ENCODE data around the gene SIRT3. TPM values are rescaled to one million over a fixed set of nuclear protein-coding genes. Genes with fewer than 3 reads are reported as not detected.
"Not testable (repeated sequence)": the region's sequence is repeated elsewhere in the genome, so short reads cannot be mapped to it uniquely, and the experiment has no call there.

The SIRT3 gene
- total and polyA plus RNA-seq, 3 donors from 2014 or later, result 31.7 to 57.0 (median 43.6) TPM

- WGBS, 2 donors, result 79 to 85% methylated on average over 12 to 18 of the region's 18 CpGs
- Histone ChIP-seq H3K36me3 (ENCODE audit: low read depth, missing control alignments) (no peaks in the 10 kb centered on the region), H3K4me3 (no peak overlapping the region), H3K27ac (peak overlapping the region in 1 of 2 donors; percentile 19), H3K4me1 (no peaks in the 10 kb centered on the region), H3K9me3 (no peaks in the 10 kb centered on the region), H3K27me3 (no peaks in the 10 kb centered on the region)
- DNase-seq, result peak; percentile 13
- intact Hi-C loops (cut with DNase I; ENCODE audit: low total_unique reads), result no loop called here
- no peak for TF ChIP-seq CTCF (IDR thresholded peaks at IDR 0.05)
- no peak for TF ChIP-seq POLR2A (IDR thresholded peaks at IDR 0.05)
Measured at GRCh38 chr11:270451-271318, 34.5 kb upstream of the SIRT3 start.

DNA sequence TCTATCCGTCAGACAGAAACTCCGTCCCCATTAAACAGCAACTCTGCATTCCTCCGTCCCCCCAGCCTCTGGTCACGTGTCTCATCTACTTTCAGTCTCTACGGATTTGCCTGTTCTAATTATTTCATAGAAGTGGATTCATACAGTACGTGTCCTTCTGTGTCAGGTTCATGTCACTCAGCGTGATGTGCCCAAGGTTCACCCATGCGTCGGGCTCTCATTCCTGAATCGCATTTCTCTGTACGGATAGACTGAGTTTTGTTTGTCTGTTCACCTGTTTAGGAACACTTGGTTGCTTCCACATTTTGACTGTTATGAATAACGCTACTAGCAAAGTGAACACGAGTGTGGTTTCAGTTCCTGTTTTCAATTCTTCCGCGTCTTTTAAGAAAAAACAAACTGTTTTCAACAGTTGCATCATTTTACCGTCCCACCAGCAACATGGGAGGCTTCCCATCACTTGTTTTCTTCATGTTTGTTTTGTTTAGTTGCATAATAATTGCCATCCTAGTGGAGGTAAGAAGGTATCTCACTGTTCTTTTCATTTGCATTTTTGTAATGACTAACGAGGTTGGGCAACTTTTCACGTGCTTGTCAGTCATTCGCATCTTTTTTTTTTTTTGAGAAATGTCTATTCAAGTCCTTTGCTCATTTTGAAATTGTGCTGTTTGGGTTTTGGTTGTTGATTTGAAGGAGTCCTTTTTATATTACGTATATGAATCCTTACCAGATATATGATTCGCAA lies 33.2 kb upstream of the SIRT3 start:
- 60 to 63% methylated on average over 21 of the region's 21 CpGs for WGBS, 2 donors
- TF ChIP-seq POLR2A (IDR thresholded peaks at IDR 0.05) (no peak), CTCF (IDR thresholded peaks at IDR 0.05) (no peak)
- intact Hi-C loops (cut with DNase I; ENCODE audit: low total_unique reads), result no loop called here

GRCh38 chr11:268716-269145 lies 32.6 kb upstream of the SIRT3 start:
- H3K4me3 ChIP-seq; H3K4me1 ChIP-seq; intact Hi-C loops (cut with DNase I; ENCODE audit: low total_unique reads); H3K9me3 ChIP-seq; H3K27me3 ChIP-seq; H3K36me3 ChIP-seq (ENCODE audit: low read depth, missing control alignments): not testable (repeated sequence)
- peak; percentile 47 for DNase-seq
- peak overlapping the region in 1 of 2 donors; percentile 58 for H3K27ac ChIP-seq
- 64 to 69% methylated on average over 16 of the region's 16 CpGs for WGBS, 2 donors

More for the DNA sequence above, 33.2 kb upstream of the SIRT3 start:
- Histone ChIP-seq H3K9me3 (no peaks in the 10 kb centered on the region), H3K27me3 (no peaks in the 10 kb centered on the region), H3K27ac (peak overlapping the region in 1 of 2 donors; percentile 58), H3K4me1 (no peaks in the 10 kb centered on the region), H3K36me3 (ENCODE audit: low read depth, missing control alignments) (no peaks in the 10 kb centered on the region), H3K4me3 (no peak overlapping the region)
- peak; percentile 16 for DNase-seq

DNA sequence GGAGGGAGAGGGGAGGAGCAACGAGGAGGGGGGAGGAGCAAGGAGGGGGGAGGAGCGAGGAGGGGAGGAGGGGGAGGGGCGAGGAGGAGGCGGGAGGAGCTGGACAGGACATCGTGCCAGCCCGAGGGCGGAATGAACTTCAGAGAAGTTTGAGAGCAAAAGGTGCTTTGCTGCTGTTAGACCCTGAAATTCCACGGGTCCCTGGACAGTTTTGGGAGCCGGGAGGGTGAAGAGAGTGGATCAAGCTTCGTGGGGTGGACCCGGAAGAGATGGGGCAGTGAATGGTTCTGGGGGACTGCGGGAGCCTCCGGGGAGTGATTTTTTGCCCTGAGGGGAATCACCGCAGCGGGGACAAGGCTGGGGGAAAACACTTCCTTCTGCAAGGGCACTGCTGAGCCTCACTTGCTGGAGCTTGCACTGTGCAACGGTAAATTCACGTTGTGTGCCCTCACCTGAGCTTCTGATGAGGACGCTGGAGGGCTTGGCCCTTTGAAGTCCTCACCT lies 31.4 kb upstream of the SIRT3 start:
- TF ChIP-seq POLR2A (IDR thresholded peaks at IDR 0.05) (no peak), CTCF (IDR thresholded peaks at IDR 0.05) (no peak)
- H3K27me3 ChIP-seq, result no peaks in the 10 kb centered on the region
- H3K9me3 ChIP-seq, result no peaks in the 10 kb centered on the region
- intact Hi-C loops (cut with DNase I; ENCODE audit: low total_unique reads), result no loop called here
- no peaks in the 10 kb centered on the region for H3K36me3 ChIP-seq (ENCODE audit: low read depth, missing control alignments)
- H3K27ac ChIP-seq, result peak overlapping the region in 1 of 2 donors; percentile 58
- 45 to 50% methylated on average over 15 to 17 of the region's 18 CpGs for WGBS, 2 donors
- no peaks in the 10 kb centered on the region for H3K4me1 ChIP-seq
- no peak for DNase-seq
- H3K4me3 ChIP-seq, result peak overlapping the region; percentile 2 to 34
